HG02973 (cell line): Measurements from ENCODE around the gene MLX.
"Not testable (repeated sequence)": the region's sequence is repeated elsewhere in the genome, so short reads cannot be mapped to it uniquely, and the experiment has no call there.

Experiments used
- ATAC-seq: cut with Tn5 transposase; IDR thresholded peaks from one replicate; pipeline ENCODE4 v1.9.1; 2021; ENCODE audit warnings: moderate library complexity; ENCODE audit not compliant: unreplicated experiment

The MLX gene

GRCh38 chr17:42536372-42537155, 30.3 kb upstream of the MLX start:
- peak; percentile 47 for ATAC-seq

DNA sequence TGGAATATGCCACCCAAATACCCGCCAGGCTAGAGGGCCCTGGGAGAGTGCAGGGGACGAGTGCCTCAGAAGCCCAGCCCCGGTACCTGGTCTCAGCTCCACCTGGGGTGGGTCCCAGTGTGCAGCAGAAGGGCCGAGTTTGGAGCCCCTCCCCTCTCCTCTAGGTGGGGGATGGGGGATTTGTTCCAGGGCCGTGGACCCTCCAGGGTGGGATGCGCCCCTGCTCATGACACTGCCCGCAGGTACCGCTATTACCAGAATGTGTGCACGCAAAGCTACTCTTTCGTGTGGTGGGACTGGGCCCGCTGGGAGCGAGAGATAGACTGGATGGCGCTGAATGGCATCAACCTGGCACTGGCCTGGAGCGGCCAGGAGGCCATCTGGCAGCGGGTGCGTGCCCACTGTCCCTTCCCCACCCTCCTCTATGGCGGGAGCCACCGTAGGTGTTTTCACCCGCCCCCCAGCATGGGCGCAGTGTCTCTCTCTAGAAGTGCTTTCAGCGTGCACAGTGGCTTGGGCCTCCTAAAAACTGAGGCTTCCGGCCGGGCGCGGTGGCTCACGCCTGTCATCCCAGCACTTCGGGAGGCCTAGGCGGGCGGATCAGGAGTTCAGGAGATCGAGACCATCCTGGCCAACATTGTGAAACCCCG, 29.6 kb upstream of the MLX start:
- no peak for ATAC-seq

- no peak for ATAC-seq
Measured at GRCh38 chr17:42537826-42538451, 29.0 kb upstream of the MLX start.

DNA sequence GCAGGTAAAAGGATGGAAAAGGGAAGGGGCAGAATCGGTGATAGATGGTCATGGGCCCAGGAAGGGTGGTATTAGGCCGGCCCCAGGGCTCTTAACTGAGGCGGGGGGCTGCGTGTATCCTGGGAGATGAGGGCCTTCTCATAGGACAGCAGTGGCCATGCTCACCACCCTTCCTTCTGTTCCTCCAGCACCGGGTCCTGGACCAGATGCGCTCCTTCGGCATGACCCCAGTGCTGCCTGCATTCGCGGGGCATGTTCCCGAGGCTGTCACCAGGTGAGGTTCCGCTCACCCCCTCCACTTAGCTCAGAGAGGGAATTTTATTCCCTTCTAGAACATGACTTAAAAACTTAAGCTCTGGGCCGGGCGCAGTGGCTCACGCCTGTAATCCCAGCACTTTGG, 28.4 kb upstream of the MLX start:
- no peak for ATAC-seq

DNA sequence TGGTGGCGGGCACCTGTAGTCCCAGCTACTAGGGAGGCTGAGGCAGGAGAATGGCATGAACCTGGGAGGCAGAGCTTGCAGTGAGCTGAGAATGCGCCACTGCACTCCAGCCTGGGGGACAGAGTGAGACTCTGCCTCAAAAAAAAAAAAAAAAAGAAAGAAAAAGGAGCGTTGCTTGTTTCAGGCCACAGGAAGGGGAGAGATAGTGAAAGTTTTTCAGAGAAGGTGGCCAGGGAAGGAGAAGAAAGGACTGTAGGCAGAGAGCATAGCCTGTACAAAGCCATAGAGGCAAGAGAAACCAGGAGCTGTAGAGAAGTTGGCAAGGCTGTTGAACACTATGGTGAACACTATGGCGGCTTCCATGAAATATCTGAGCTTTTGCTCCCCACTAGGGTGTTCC, 26.3 kb upstream of the MLX start:
- ATAC-seq = not testable (repeated sequence)

DNA sequence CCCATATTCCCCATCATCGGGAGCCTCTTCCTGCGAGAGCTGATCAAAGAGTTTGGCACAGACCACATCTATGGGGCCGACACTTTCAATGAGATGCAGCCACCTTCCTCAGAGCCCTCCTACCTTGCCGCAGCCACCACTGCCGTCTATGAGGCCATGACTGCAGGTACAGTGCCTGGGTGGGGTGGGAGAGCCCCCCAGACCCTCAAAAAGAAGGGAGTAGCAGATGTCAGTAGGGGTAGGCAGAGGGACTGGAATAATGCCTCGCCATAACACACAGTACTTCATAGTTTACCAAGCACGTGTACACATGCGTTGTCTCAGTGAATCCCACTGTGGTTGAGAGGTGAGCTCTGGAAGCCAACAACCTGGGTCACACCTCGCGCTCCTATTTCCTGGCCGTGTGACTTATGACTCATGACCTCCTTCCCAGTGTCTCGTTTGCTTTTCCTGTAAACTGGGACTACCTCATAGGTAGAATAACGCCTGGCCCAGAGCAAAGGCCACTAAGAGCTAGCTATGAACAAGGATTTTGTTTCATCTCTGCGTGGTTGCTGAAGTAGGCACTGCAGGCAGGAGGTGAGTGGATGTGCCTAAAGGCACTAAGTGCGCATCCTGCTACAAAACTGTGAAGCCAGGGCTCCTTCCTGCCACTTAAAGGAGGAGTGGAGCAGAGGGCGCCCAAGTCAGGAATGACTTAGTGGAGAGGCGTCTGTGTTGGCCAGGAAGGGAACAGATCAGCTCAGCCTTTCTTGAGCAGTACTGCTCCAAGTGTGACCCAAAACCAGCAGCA, 25.7 kb upstream of the MLX start:
- no peak for ATAC-seq

- ATAC-seq = no peak
Measured at GRCh38 chr17:42543190-42544079, 23.5 kb upstream of the MLX start.

GRCh38 chr17:42544874-42545283, 22.0 kb upstream of the MLX start:
- no peak for ATAC-seq

DNA sequence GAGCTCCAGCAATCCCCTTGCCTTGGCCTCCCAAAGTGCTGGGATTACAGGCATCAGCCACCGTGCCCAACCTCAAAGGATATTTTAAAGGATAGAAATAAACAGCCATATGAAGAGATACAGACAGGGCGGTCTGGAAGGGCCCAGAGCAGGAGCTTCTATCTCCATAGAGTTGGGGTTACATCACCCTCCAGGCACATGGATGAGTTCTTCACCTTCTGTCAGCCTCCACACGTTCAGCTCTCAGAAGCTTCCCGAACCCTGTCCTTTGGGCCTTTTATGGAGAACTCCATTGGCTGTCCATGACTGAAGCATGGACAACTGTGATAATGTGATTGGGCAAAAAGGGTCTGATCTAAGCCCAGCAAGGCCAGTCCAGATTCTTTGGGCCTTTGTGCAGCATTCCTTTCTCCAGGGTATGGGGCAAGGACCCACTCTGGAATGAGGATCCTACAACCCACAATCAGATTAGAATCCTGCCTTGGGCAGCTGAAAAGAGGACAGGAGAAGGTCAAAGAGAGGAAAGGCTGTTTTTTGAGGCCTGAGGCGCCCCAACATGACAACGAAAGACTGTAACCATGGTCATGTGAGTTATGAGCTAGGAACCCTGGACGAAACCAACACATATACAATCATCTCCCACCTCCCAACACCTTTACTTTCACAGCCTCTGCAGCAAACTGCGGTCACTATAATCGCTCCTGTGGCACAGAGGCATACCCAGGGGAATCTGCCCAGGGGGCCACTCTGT, 21.0 kb upstream of the MLX start:
- ATAC-seq = not testable (repeated sequence)

DNA sequence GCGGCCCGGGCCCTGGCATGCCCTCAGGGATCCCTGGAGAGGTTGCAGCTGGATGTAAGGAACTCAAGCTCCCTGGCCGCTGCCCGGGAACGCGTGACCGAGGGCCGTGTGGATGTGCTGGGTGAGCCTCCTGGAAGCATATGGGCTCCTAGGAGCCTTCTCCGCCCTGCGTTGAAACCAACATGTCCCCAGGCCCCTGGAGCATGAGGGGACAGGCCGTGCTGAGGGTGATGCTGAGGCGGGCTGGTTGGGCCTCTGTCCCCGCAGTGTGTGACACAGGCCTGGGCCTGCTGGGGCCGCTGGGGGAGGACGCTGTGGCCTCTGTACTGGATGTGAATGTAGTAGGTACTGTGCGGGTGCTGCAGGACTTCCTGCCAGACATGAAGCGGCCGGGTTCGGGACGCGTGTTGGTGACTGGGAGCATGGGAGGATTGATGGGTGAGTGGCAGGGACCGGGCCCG, 19.9 kb upstream of the MLX start:
- no peak for ATAC-seq

DNA sequence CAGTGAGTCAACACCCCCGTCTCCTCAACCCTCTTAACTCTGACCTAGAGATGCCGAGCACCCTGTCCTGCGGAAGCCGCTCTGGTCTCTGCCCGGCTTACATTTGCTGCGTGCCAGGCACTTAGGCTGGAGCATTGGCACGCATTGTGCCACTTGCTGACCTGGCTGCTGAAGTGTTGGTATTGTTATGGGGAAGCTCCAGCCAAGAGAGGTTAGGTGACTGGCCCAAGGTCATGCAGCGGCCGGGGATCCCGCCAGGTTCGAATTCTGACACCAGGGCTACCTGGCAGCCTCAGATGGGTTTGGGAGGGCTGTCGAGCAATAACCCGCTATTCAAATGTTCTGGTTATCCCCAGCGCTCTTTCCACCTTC, 19.2 kb upstream of the MLX start:
- ATAC-seq = no peak

DNA sequence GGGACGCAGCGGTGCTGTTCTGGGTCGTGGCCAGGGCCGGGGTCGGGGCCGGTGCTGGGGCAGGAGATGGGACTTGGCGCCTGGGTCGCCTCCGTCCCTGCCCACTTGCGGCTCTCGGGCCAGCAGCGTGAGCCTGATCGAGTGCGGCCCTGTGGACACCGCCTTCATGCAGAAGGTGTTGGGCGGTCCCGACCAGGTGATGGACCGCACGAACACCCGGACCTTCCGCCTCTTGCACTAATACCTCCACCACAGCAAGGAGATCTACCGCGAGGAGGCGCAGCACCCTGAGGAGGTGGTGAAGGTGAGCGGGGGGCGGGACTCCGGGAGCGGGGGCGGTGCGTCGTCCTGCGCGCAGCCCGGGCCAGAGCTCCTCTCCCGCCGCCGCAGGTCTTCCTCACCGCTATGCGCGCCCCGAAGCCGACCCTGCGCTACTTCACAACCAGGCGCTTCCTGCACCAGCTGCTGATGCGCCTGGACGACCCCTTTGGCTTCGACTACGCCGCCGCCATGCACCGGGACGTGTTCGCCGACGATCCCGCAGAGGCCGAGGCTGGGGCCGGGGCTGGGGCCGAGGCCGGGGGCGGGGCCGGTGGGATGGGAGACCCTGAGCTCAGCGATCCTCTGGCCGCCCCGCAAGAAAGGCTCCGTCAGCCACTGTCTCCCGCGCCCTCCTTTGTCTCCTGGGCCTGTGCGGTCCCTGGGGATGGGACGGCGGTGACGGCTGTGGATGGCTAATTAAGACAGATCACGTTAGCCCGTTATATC, 18.6 kb upstream of the MLX start:
- ATAC-seq = no peak

- no peak for ATAC-seq
Measured at GRCh38 chr17:42548993-42549755, 17.7 kb upstream of the MLX start.

GRCh38 chr17:42552736-42553135, 14.2 kb upstream of the MLX start, which contains the start of gene HSD17B1:
Gene HSD17B1, plus strand, starts transcription at chr17:42552923. Its CDS starts 11 bp downstream, at chr17:42552934.
- ATAC-seq = not testable (repeated sequence)

GRCh38 chr17:42553161-42553818, 13.6 kb upstream of the MLX start:
- no peak for ATAC-seq

DNA sequence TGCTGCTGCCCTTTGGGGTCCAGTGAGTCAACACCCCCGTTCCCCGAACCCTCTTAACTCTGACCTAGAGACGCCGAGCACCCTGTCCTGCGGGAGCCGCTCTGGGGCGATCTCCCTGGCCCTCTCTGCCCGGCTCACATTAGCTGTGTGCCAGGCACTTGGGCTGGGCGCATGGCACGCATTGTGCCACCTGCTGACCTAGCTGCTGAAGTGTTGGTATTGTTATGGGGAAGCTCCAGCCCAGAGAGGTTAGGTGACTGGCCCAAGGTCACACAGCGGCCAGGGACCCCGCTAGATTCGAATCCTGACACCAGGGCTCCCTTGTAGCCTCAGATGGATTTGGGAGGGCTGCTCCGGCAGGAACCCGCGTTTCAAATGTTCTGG, 13.0 kb upstream of the MLX start:
- no peak for ATAC-seq
